Measurements from ENCODE around the gene EIF4G3.

DNA sequence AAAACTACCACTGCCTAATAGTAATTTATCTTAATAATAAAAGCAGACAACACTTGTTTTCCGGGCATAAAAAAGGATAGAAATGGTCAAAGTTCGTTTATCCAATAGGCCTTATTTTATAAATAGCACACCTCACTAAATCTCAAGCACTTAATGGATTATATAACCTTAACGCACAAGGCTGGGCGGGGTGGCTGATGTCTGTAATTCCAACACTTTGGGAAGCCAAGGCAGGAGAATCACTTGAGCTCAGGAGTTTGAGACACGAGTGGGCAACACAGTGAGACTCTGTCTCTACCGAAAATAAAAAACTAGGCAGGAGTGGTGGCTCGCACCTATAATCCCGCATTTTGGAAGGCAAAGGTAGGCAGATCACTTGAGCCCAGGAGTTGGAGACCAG, 12.4 kb downstream of the EIF4G3 start:
- TF ChIP-seq POLR2AphosphoS5 (IDR thresholded peaks at IDR 0.05; ENCODE audit: low read depth, low read length) (no peak), SIN3A (IDR thresholded peaks at IDR 0.05; ENCODE audit: borderline replicate concordance, insufficient read depth, low read length) (no peak), TAF1 (IDR thresholded peaks at IDR 0.05; ENCODE audit: borderline replicate concordance, insufficient read depth, low read length) (no peak), FOXP2 (optimal IDR thresholded peaks at IDR 0.05; ENCODE audit: borderline replicate concordance, extremely low read depth, extremely low read length, insufficient read depth) (no peak)
- TF ChIP-seq, protein P1, sequence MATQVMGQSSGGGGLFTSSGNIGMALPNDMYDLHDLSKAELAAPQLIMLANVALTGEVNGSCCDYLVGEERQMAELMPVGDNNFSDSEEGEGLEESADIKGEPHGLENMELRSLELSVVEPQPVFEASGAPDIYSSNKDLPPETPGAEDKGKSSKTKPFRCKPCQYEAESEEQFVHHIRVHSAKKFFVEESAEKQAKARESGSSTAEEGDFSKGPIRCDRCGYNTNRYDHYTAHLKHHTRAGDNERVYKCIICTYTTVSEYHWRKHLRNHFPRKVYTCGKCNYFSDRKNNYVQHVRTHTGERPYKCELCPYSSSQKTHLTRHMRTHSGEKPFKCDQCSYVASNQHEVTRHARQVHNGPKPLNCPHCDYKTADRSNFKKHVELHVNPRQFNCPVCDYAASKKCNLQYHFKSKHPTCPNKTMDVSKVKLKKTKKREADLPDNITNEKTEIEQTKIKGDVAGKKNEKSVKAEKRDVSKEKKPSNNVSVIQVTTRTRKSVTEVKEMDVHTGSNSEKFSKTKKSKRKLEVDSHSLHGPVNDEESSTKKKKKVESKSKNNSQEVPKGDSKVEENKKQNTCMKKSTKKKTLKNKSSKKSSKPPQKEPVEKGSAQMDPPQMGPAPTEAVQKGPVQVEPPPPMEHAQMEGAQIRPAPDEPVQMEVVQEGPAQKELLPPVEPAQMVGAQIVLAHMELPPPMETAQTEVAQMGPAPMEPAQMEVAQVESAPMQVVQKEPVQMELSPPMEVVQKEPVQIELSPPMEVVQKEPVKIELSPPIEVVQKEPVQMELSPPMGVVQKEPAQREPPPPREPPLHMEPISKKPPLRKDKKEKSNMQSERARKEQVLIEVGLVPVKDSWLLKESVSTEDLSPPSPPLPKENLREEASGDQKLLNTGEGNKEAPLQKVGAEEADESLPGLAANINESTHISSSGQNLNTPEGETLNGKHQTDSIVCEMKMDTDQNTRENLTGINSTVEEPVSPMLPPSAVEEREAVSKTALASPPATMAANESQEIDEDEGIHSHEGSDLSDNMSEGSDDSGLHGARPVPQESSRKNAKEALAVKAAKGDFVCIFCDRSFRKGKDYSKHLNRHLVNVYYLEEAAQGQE (IDR thresholded peaks at IDR 0.05; ENCODE audit: insufficient read depth in 1 of 2, low read depth in 2 of 2, low read length in 2 of 2): no peak
